Endothelial cell of umbilical vein (primary cell): ENCODE measurements around the gene CELA3A.
"Not testable (repeated sequence)": the region's sequence is repeated elsewhere in the genome, so short reads cannot be mapped to it uniquely, and the experiment has no call there.

ENCODE experiments used
- CTCF ChIP-seq, 2 donors: IDR thresholded peaks; 1 replicate in 1 of 2; 2 replicates in 1 of 2; pipeline ENCODE4 v1.5.1; 2011; ENCODE audit warnings: low read length in 2 of 2, mild to moderate bottlenecking in 2 of 2, moderate library complexity in 2 of 2, control low read depth in 1 of 2, inconsistent platforms in 1 of 2, low read depth in 1 of 2; ENCODE audit not compliant: insufficient read depth in 1 of 2; ENCODE audit errors: extremely low read depth in 1 of 2
- MAX ChIP-seq: IDR thresholded peaks from 2 replicates; pipeline ENCODE4 v1.6.1; 2011; ENCODE audit not compliant: insufficient read depth, insufficient read length
- POLR2A ChIP-seq: IDR thresholded peaks from 2 replicates; pipeline ENCODE4 v1.6.1; 2012; ENCODE audit warnings: low read depth, mild to moderate bottlenecking, control low read depth, low read length
- POLR2AphosphoS5 ChIP-seq: IDR thresholded peaks from 2 replicates; pipeline ENCODE4 v1.6.1; 2012; ENCODE audit warnings: low read depth, mild to moderate bottlenecking, control low read depth, low read length, moderate library complexity; ENCODE audit not compliant: insufficient read depth

GRCh38 chr1:21985893-21986292 is 15.6 kb upstream of the CELA3A start:
- TF ChIP-seq POLR2A; CTCF (IDR thresholded peaks at IDR 0.05; ENCODE audit: extremely low read depth in 1 of 2, insufficient read depth in 1 of 2, low read depth in 1 of 2, low read length in 2 of 2); POLR2AphosphoS5; MAX: not testable (repeated sequence)
